Neural crest cell (in vitro differentiated cells): Measurements from ENCODE around the gene MAP3K21. TPM values are rescaled to one million over a fixed set of nuclear protein-coding genes. Genes with fewer than 3 reads are reported as not detected.

ENCODE experiments used
- DNase-seq: peaks from one replicate; pipeline ENCODE4 v3.0.0; 2021; ENCODE audit warnings: low read depth, mixed read lengths, low spot score
- H3K27ac Mint-ChIP-seq: one replicate; pipeline ENCODE4 v1.8.0; 2021; ENCODE audit warnings: mild to moderate bottlenecking, mixed read lengths; ENCODE audit not compliant: unreplicated experiment
- H3K27me3 Mint-ChIP-seq: 2 replicates; pipeline ENCODE4 v1.8.0; 2021; ENCODE audit warnings: low read depth, mild to moderate bottlenecking, mixed read lengths
- H3K36me3 Mint-ChIP-seq: 2 replicates; pipeline ENCODE4 v1.8.0; 2021; ENCODE audit warnings: low read depth, mild to moderate bottlenecking, mixed read lengths
- H3K4me1 Mint-ChIP-seq: 2 replicates; pipeline ENCODE4 v1.8.0; 2021; ENCODE audit warnings: mixed read lengths
- H3K4me3 Mint-ChIP-seq: one replicate; pipeline ENCODE4 v1.8.0; 2021; ENCODE audit warnings: mild to moderate bottlenecking, mixed read lengths
- H3K9me3 Mint-ChIP-seq: 2 replicates; pipeline ENCODE4 v1.8.0; 2021; ENCODE audit warnings: mixed read lengths
- total RNA-seq: library from RNA; stranded (reverse); gene quantifications from 2 replicates; pipeline ENCODE4 v1.2.1, GENCODE V29; 2021
- TF ChIP-seq, protein P1 (sequence below): fragments of 200-600 bp; sonication (generic); conservative IDR thresholded peaks from 2 replicates; pipeline ENCODE4 v1.5.0; 2021; ENCODE audit warnings: antibody characterized with exemption, mild to moderate bottlenecking

The MAP3K21 gene
- total RNA-seq, 1 donor from 2014 or later, result 0.51 TPM

- Mint-ChIP-seq H3K27me3 (peaks cover 8% of the 10 kb centered on the region), H3K36me3 (no peaks in the 10 kb centered on the region), H3K4me1 (no peaks in the 10 kb centered on the region), H3K27ac (no peak overlapping the region), H3K9me3 (no peaks in the 10 kb centered on the region), H3K4me3 (no peak overlapping the region)
- no peak for DNase-seq
- TF ChIP-seq, protein P1, sequence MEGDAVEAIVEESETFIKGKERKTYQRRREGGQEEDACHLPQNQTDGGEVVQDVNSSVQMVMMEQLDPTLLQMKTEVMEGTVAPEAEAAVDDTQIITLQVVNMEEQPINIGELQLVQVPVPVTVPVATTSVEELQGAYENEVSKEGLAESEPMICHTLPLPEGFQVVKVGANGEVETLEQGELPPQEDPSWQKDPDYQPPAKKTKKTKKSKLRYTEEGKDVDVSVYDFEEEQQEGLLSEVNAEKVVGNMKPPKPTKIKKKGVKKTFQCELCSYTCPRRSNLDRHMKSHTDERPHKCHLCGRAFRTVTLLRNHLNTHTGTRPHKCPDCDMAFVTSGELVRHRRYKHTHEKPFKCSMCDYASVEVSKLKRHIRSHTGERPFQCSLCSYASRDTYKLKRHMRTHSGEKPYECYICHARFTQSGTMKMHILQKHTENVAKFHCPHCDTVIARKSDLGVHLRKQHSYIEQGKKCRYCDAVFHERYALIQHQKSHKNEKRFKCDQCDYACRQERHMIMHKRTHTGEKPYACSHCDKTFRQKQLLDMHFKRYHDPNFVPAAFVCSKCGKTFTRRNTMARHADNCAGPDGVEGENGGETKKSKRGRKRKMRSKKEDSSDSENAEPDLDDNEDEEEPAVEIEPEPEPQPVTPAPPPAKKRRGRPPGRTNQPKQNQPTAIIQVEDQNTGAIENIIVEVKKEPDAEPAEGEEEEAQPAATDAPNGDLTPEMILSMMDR, result no peak
These were observed 63.6 kb downstream of the MAP3K21 start for GRCh38 chr1:233390842-233391737.

- H3K27me3 Mint-ChIP-seq, result peaks cover 8% of the 10 kb centered on the region
- TF ChIP-seq, protein P1, result no peak
- H3K36me3 Mint-ChIP-seq, result no peaks in the 10 kb centered on the region
- no peaks in the 10 kb centered on the region for H3K4me1 Mint-ChIP-seq
- no peak for DNase-seq
- H3K4me3 Mint-ChIP-seq, result no peak overlapping the region
- no peak overlapping the region for H3K27ac Mint-ChIP-seq
- H3K9me3 Mint-ChIP-seq, result no peaks in the 10 kb centered on the region
These were observed 65.7 kb downstream of the MAP3K21 start for GRCh38 chr1:233393084-233393840.

- Mint-ChIP-seq H3K4me1 (no peaks in the 10 kb centered on the region), H3K36me3 (no peaks in the 10 kb centered on the region), H3K27ac (no peak overlapping the region), H3K27me3 (peaks cover 8% of the 10 kb centered on the region), H3K4me3 (no peak overlapping the region), H3K9me3 (no peaks in the 10 kb centered on the region)
- TF ChIP-seq, protein P1, result no peak
- no peak for DNase-seq
These were observed 66.6 kb downstream of the MAP3K21 start for GRCh38 chr1:233393926-233394680.

GRCh38 chr1:233394860-233395717 is 67.6 kb downstream of the MAP3K21 start:
- Mint-ChIP-seq H3K27me3 (peaks cover 8% of the 10 kb centered on the region), H3K4me3 (no peak overlapping the region), H3K9me3 (no peaks in the 10 kb centered on the region), H3K27ac (no peak overlapping the region), H3K36me3 (no peaks in the 10 kb centered on the region), H3K4me1 (no peaks in the 10 kb centered on the region)
- TF ChIP-seq, protein P1, result peak; percentile 89
- peak; percentile 33 for DNase-seq
